Activated CD4-positive, CD25-positive, alpha-beta regulatory T cell treated with anti-CD3 and anti-CD28 coated beads, Interleukin-2, amount 50 U/mL, for 24 hours (primary cell): ENCODE data around the gene RAP1A.
A peak's percentile ranks its signal among the peaks of the same experiment; 100 is the strongest.

Experiments
- ATAC-seq, 2 donors: fragments of 150-1000 bp; cut with Tn5 transposase; one replicate each; pipeline ENCODE4 v1.10.0; 2021; ENCODE audit warnings: mild to moderate bottlenecking in 1 of 2, moderate library complexity in 1 of 2

RAP1A gene

GRCh38 chr1:111720977-111721786 lies 101.6 kb downstream of the RAP1A start:
- ATAC-seq, result peak in 1 of 2 donors; percentile 5

DNA sequence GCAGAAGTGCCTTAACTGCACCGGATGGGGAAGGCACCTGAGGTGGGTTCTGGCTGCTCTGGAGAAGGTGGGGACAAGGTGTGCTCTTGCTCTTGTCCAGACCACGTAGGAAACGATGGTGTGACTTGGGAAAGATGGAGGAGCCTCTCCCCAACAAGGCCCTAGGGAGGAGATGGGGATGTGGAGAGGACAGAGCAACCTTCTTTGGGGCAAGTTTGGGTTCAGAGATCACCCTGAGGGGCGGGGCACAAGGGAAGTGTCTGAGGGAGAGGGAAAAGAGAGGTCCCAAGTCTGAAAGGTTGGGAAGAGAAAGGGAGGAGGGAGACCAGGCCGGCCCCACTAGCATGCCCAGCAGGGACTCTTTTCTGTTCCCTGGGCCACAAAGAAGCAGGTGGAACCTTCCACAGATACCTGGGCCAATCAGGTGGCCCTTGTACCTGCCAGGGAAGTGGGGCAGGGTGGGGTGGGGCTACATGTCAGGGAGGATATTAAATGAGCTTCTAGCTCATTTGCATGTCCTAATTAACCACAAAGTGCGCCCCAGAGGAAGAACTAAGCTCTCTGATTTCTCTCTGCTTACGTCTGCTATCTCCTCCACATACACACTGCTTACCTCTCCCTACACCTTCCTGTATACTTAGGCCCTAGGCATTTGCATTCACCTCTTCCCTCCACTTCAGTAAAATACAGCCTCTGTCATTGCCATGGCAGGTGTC lies 103.7 kb downstream of the RAP1A start:
- ATAC-seq, result no peak

GRCh38 chr1:111723871-111724270 lies 104.3 kb downstream of the RAP1A start:
- ATAC-seq, result no peak

DNA sequence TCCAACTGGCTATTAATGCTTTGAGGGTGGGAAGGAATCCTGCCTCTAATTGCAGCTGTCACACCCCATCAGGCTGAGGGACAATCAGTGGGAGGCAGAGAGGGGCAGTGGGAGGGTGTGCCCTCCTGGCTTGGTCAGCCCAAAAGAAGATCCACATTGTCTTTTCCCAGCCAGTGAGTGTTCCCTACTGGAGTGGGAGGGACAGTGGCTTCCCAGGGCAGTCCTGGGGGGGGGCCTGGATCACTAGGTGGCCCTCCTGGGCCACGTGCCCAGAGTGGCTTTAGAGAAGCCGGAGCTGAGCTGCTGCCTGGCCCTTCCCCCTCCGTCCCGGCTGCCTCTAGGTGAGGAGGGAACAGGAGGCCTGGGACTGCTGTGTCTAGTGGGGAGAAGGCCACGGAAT lies 105.6 kb downstream of the RAP1A start:
- ATAC-seq, result no peak

DNA sequence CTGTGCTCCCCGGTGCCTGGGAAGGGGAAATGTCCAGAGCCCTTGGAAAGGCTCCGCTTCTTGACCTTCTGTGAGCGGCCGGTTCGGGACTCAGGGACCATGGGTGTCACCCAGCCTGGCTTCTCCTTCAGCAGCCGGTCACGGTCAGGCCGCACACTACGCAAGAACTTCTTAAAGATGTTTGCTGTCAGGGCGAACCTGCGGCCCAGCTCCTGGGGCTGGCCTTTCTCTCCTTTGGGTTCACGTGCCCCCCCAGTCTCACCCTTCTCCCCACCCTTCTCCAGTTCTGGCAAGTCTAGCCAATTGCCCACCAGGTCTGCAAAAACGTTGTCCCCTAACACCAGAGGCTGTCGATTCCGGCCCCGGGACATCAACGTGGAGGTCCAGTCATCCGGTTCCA lies 107.5 kb downstream of the RAP1A start:
- no peak for ATAC-seq

DNA sequence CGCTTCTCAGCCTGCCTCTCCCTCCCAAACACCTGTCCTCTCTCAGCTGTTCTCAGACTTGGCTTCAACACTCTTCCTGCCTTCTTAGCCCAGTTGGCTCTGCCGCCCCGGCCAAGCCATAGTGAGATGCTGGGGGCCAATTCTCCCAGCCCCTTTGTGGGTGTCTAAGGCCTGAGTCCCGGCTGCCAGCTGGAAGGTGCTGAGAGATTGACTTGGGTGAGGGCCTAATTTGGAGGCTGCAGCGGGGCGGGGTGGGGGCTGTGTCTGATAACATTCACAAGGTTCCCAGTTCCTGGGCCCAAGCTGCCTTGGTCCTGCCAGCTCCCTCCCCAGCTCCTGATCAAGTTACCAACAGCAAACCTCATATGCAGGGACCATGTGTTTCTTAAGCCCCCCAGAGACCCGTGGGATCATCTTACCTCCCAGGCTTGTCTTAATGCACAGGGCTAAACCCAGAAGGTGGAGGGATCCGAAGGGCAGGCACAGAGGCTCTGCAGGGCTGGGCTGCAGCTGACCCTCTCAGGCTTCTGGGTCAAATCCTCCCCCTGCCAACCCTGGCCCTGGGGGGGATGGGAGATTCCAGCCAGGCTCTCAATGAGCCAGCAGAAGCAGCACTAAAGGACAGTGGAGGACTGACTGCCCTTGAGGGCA lies 109.8 kb downstream of the RAP1A start:
- ATAC-seq, result no peak

DNA sequence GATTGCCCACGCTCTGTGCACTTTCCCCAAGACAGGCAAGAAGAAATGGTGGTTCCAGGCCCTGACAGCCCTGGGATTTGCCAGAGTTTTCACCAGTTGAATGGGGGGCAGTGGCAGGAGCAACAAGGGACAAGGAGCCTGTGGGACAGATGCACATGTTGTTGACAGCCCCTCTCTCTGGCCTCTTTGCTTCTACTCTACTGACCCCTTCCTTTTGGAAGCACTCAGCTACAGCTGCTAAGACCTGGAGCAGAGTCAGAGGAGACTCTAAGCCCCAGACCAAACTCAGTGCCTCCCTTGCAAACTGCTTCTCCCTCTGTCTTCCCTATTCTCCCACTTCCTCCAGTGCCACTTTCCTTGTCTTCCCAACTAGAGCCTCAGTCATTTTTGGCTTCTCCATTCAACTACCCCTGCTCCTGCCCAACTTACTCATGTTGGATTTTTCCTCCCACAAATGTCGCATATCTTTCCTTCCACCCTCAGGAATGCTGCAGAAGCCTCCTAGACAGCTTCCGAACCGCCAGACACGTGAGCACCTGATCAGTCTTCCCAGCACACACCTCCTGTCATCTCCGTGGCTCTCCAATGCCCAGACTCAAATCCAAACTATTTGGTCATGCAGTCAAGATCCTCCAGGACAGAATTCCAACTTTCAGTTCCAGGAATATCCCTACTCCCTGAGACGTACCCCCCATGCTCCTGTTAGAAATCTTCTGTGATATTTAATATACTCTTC lies 110.5 kb downstream of the RAP1A start:
- ATAC-seq, result no peak

GRCh38 chr1:111730706-111731105 lies 111.1 kb downstream of the RAP1A start:
- no peak for ATAC-seq

GRCh38 chr1:111731956-111732355 lies 112.4 kb downstream of the RAP1A start:
- ATAC-seq, result no peak

DNA sequence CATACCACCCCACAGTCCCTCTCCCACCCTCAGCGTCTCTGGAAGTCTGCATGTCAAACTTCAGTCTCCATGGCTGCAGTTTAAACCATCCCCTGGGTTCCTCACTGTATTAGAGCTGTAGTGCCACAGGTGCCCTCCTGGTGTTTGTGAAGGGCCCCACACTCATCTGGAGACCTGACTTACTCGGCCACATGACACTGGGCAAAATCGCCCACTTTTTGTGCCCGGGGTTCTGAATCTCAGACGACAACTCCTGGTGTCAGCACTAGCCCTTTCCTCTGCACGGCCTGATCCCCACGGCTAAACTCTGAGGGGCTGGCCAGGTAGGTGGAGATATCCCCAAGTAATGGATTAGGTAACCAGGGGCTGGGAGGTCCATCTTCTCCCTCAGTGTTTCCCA lies 113.1 kb downstream of the RAP1A start:
- ATAC-seq, result no peak

- no peak for ATAC-seq
Measured at GRCh38 chr1:111733183-111733991, 113.8 kb downstream of the RAP1A start.

DNA sequence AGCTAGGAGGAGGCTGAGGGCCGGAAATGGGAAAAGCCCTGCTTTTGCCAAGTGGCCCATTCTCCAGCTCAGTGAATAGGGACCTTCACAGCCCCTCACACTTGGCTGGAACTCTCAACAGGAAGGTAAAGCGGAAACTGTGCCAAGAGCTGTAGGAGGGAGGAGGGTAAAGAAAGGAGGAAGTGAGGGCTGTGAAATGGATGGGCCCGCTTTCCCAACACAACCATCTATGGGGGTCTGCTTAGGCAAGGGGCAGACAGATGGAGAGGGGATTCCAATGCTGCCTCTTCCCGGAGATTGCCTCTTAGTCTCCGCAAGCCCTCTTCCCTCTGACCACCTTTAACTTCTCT lies 114.4 kb downstream of the RAP1A start:
- no peak for ATAC-seq

GRCh38 chr1:111734426-111734825 lies 114.8 kb downstream of the RAP1A start:
- ATAC-seq, result no peak

GRCh38 chr1:111734856-111735255 lies 115.3 kb downstream of the RAP1A start:
- ATAC-seq, result no peak

GRCh38 chr1:111735321-111735720 lies 115.7 kb downstream of the RAP1A start:
- ATAC-seq, result no peak

DNA sequence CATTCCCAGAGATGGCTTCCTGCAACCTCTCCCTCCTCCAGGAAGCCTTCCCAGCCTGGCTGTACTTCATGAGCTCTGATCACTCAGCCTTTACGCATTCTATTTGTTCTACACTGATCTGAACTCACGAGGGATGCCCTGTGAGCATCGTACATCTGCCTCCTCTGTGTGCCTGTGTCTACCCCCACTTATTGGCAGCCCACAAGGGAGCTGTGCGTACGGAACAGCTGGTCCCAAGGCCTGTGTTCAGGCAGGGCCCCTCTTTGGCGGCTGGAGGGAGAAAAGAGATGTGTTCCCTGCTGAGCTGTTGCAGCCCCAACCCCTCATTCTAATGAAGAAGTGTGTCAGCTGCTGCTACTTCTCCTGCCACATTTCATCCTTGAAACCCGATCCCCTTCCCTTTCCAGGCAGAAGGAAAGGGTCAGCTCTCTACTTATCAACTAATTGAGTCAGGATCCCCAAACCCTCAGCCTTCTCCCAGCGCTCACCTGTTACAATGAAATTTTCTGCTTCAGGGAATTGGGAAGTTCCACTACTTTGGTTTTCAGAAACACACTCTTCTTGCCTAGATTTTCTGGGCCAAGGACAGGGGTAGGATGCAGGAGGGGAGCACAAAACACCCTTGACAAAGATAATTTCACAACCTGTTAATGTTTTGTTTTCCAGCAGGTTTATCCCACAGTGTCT lies 116.4 kb downstream of the RAP1A start:
- ATAC-seq, result no peak

- ATAC-seq, result no peak
Measured at GRCh38 chr1:111736548-111737215, 117.1 kb downstream of the RAP1A start.

DNA sequence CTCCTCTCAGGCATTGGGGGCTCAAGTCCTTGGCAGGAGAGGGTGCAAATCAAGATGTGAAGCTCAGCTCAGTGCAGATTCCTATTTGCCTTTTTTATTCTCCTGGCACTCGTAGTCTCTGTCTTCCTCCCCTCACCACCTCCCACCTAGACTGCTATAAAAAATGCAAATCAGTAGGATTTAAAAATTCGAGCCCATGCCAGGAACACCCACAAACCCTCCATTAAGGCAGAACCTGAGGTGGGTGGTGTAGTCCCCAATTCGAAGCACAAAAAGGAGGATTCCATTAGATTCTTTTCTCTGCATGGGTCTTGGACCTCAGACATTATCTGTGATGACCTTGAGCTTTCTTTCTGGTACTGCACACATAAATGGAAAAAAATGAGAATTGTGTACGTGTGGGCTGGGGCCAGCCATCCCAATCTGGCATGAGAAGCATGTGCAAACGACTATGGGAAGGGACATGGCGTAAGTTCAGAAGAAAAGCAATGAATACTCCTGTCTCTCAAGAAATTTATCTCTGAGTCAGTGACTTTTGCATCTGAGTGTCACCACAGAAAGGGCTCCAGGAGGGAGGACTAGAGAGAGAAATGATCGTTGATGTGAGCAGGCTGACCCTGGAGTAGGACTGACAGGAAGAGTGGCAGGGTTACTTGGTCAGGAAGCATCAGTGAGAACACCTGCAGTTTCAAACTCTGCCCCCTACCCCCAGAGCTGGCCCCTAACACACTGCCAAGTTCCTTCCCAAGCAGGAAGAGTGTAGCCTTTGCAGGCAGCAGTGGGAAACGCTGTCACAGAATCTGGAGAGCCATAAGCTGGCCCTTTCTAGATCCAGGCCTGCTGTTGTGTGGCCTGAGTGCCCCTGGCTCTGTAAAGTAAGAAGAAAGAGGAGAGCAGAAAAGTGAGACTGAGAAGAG lies 117.9 kb downstream of the RAP1A start:
- ATAC-seq, result no peak

DNA sequence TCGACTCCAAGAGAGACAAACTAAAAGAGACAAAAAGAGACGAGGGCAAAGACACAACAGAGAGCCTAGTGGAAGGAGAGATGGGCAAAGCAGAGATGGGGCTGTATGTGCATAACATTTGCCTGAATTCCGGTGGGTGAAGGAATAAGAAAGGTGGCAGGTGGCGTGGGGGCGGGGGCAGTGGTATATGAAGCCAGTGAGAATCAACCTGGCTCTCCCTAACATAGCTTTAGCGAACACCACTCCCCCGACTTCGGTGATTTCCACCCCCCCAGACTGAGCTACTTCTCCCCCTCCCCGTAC lies 118.5 kb downstream of the RAP1A start:
- no peak for ATAC-seq
